NB4 (cell line): ENCODE results near the gene TACC2.

Experiments used
- CTCF ChIP-seq: IDR thresholded peaks from one replicate; pipeline ENCODE4 v1.5.1; 2012; ENCODE audit warnings: low read depth, low read length
- MYC ChIP-seq: IDR thresholded peaks from 2 replicates; pipeline ENCODE4 v1.6.1; 2011; ENCODE audit warnings: low read depth, low read length
- POLR2A ChIP-seq: IDR thresholded peaks from 2 replicates; pipeline ENCODE4 v1.6.1; 2011; ENCODE audit warnings: mild to moderate bottlenecking; ENCODE audit not compliant: insufficient read length; ENCODE audit errors: extremely low read depth

GRCh38 chr10:122113945-122114747, 125.2 kb downstream of the TACC2 start:
- TF ChIP-seq POLR2A (no peak), CTCF (no peak), MYC (no peak)
